ENCODE results near the gene ASCL1.

The ASCL1 gene

GRCh38 chr12:102990419-102990818 is 32.9 kb downstream of the ASCL1 start:
- DNase-seq, result no peak

DNA sequence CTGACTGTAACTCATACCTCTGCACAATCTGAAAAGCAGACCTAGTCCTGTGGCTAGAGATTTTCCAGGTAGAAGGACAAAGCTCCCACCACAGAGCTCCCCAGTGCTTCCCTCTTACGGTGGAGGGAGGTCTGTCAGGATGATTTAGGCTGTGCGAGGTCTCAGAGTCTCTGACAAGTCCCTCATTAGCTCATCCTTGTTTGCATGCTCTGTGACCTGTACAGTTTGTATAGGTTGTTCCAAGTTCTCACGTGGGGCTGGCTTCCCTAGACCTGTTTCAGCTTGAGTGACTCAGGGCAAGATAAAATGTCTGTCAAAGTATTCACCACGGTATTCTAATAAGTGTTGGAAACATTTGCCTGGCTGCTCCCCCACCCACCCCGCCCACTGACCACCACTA is 34.8 kb downstream of the ASCL1 start:
- DNase-seq, result no peak

DNA sequence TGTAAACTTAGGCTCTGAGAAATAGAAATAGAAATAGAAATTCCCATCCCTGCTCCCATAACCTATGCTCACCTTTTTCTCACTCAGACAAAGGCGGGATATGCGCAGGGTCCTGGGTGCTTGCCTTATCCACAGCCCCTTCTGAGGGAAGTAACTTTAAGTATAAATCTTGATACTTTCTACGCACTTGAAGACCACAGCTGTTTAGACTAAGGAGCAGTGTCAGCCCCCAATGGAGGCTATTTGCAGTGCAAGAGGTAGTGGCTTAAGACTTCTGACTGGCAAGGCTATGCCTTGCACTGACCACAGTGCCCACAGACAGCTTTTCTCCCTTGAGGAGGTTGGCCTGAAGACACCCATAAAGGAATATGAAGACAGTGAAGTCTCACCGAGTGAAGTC is 35.2 kb downstream of the ASCL1 start:
- DNase-seq, result no peak

GRCh38 chr12:102993537-102993936 is 36.1 kb downstream of the ASCL1 start:
- no peak for DNase-seq

DNA sequence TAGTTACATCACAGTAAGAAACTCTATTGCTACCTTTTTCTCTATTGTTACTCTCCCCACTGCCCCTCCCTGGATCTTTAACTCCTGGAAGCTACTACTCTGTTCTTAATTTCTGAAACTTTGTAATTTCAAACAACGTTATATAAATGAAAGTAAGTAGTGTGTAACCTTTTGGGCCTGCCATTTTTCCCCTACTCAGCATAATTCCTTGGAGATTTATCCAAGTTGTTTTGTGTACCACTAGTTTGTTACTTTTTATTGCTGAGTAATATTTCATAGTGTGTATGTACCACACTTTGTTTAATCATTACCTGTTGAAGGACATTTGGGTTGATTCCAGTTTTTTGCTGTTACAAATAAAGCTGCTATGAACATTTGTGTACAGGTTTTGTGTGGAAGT is 37.9 kb downstream of the ASCL1 start:
- no peak for DNase-seq
